Testis (tissue), 2 donors: ENCODE results near the gene KRTAP9-4.
"Not testable (repeated sequence)": the region's sequence is repeated elsewhere in the genome, so short reads cannot be mapped to it uniquely, and the experiment has no call there.

Experiments used
- CTCF ChIP-seq, 3 experiments: fragments of 450-650 bp in 2 of 3; fragments of 200-600 bp in 1 of 3; sonication (generic) in 1 of 3; IDR thresholded peaks; one replicate each; pipeline ENCODE4 v1.5.1; 2016 to 2019; ENCODE audit warnings: antibody characterized with exemption in 3 of 3, mild to moderate bottlenecking in 2 of 3, moderate library complexity in 1 of 3
- POLR2A ChIP-seq: fragments of 450-650 bp; IDR thresholded peaks from one replicate; pipeline ENCODE4 v1.6.1; 2017; ENCODE audit warnings: antibody characterized with exemption, mild to moderate bottlenecking, moderate library complexity

GRCh38 chr17:41255381-41256290, 6.1 kb downstream of the KRTAP9-4 start, which contains the start of gene KRTAP9-9:
- not testable (repeated sequence) for TF ChIP-seq CTCF (IDR thresholded peaks at IDR 0.05); POLR2A
